Heart left ventricle (tissue), 13 donors: ENCODE results near the gene NOC2L.

Experiments used
- CTCF ChIP-seq, 12 donors: fragments of 200-600 bp; sonication (generic) in 4 of 12; IDR thresholded peaks; one replicate each; pipeline versions ENCODE4 v1.5.0 to v1.8.0; 2018 to 2022; ENCODE audit warnings: antibody characterized with exemption in 12 of 12, mild to moderate bottlenecking in 5 of 12
- POLR2A ChIP-seq, 2 donors: fragments of 450-650 bp; IDR thresholded peaks; one replicate each; pipeline ENCODE4 v1.6.1; 2017; ENCODE audit warnings: antibody characterized with exemption in 2 of 2, mild to moderate bottlenecking in 2 of 2, moderate library complexity in 2 of 2
- donor health status: ischemic (EF 13 %, LVEDD 7.1; RV severe dilation, severe dysfunction).
- donor health status: DM: no; HTN: yes; CAD: no.
- donor health status: DM: no; HTN: no; CAD: no.
- donor health status: ischemic (EF 25% LVEDD 6.9; RV normal size, moderate dysfunction).
- donor health status: ischemic (EF 25% LVEDD 5.7; RV mildly dilated, moderate dysfunction).
- donor health status: ischemic (EF 35%, LVEDD 5.7; RV mildly dilated, moderate dysfunction).
- donor health status: nonischemic (EF 11% LVEDD 7.7; RV severe dilation, severe dysfunction).
- donor health status: DM: yes; HTN: yes; CAD: no.
- donor health status: PGD.
- donor health status: ischemic (EF 29% LVEDD 5.4; RV normal size, mild dysfunction).
- donor health status: nonischemic (EF 23%, LVEDD 6.1; RV moderate dilation, normal function).

- TF ChIP-seq CTCF (IDR thresholded peaks at IDR 0.05) (no peak), POLR2A (IDR thresholded peaks at IDR 0.05) (no peak)
Measured at GRCh38 chr1:914891-915280, 44.2 kb downstream of the NOC2L start.
